Neural cell (in vitro differentiated cells): ENCODE measurements around the gene SUPT3H. TPM values are rescaled to one million over a fixed set of nuclear protein-coding genes. Genes with fewer than 3 reads are reported as not detected.

Experiments used
- H2AFZ ChIP-seq: fragments of 200-600, 300-800 bp; sonication (generic), shearing (Covaris generic); 2 replicates; pipeline ENCODE4 v1.6.0; 2014; ENCODE audit warnings: low read depth, mild to moderate bottlenecking, antibody characterized with exemption, low read length, moderate library complexity
- H3F3A ChIP-seq: fragments of 200-600 bp; shearing (Covaris generic); 2 replicates; pipeline ENCODE4 v1.6.1; 2016; ENCODE audit warnings: mild to moderate bottlenecking, moderate library complexity, mixed read lengths, antibody characterized with exemption, low read length; ENCODE audit not compliant: insufficient read depth, poor library complexity, severe bottlenecking
- H3K27ac ChIP-seq: fragments of 200-600, 300-800 bp; sonication (generic), shearing (Covaris generic); 2 replicates; pipeline ENCODE4 v1.5.1; 2014; ENCODE audit warnings: mild to moderate bottlenecking, low read length, moderate library complexity
- H3K27me3 ChIP-seq: fragments of 300-800, 200-600 bp; sonication (generic), shearing (Covaris generic); 2 replicates; pipeline ENCODE4 v1.6.0; 2014; ENCODE audit warnings: mild to moderate bottlenecking, low read depth, low read length, moderate library complexity; ENCODE audit not compliant: insufficient read depth
- H3K36me3 ChIP-seq: fragments of 300-800, 200-600 bp; sonication (generic), shearing (Covaris generic); 2 replicates; pipeline ENCODE4 v1.5.1; 2014; ENCODE audit warnings: mild to moderate bottlenecking, antibody characterized with exemption, low read length, moderate library complexity; ENCODE audit not compliant: insufficient read depth
- H3K4me2 ChIP-seq: fragments of 300-800, 200-600 bp; sonication (generic), shearing (Covaris generic); 2 replicates; pipeline ENCODE4 v1.6.0; 2014; ENCODE audit warnings: mild to moderate bottlenecking, low read length
- H3K4me3 ChIP-seq: fragments of 300-800, 200-600 bp; sonication (generic), shearing (Covaris generic); 2 replicates; pipeline ENCODE4 v1.5.1; 2014; ENCODE audit warnings: mild to moderate bottlenecking, low read length, moderate library complexity
- H3K79me2 ChIP-seq: fragments of 200-600 bp; shearing (Covaris generic); replicated peaks from 2 replicates; pipeline ENCODE4 v1.6.0; 2014; ENCODE audit warnings: mild to moderate bottlenecking, low read length, moderate library complexity; ENCODE audit not compliant: insufficient read depth
- H3K9ac ChIP-seq: fragments of 300-800, 200-600 bp; sonication (generic), shearing (Covaris generic); 2 replicates; pipeline ENCODE4 v1.6.1; 2016; ENCODE audit warnings: mild to moderate bottlenecking, low read length, mixed read lengths
- H3K9me2 ChIP-seq: fragments of 200-600 bp; shearing (Covaris generic); 2 replicates; pipeline ENCODE4 v1.6.1; 2016; ENCODE audit warnings: mild to moderate bottlenecking, low read length, mixed read lengths; ENCODE audit not compliant: insufficient read depth
- H3K9me3 ChIP-seq: fragments of 200-600, 300-800 bp; sonication (generic), shearing (Covaris generic); 2 replicates; pipeline ENCODE4 v1.6.1; 2016; ENCODE audit warnings: mild to moderate bottlenecking, mixed run types, low read length, moderate library complexity, mixed read lengths
- H4K20me1 ChIP-seq: fragments of 200-600 bp; shearing (Covaris generic); 2 replicates; pipeline ENCODE4 v1.6.1; 2016; ENCODE audit warnings: mild to moderate bottlenecking, mixed run types; ENCODE audit not compliant: insufficient read depth
- EP300 ChIP-seq: fragments of 450-650 bp; conservative IDR thresholded peaks from 2 replicates; pipeline ENCODE4 v1.6.1; 2014; ENCODE audit warnings: antibody characterized with exemption, mild to moderate bottlenecking, moderate library complexity; ENCODE audit not compliant: poor library complexity, severe bottlenecking
- EZH2 ChIP-seq: fragments of 200-600, 300-800 bp; shearing (Covaris generic), sonication (generic); IDR thresholded peaks from 2 replicates; pipeline ENCODE4 v1.6.1; 2014; ENCODE audit warnings: antibody characterized with exemption, low read length, borderline replicate concordance, mild to moderate bottlenecking; ENCODE audit not compliant: insufficient read depth, poor library complexity, severe bottlenecking
- MXI1 ChIP-seq: fragments of 450-650 bp; conservative IDR thresholded peaks from 2 replicates; pipeline ENCODE4 v1.6.1; 2014; ENCODE audit warnings: antibody characterized with exemption, mild to moderate bottlenecking; ENCODE audit not compliant: poor library complexity, severe bottlenecking
- POLR2AphosphoS5 ChIP-seq: IDR thresholded peaks from 2 replicates; pipeline ENCODE4 v1.6.1; 2012
- RAD21 ChIP-seq: fragments of 450-650 bp; conservative IDR thresholded peaks from 2 replicates; pipeline ENCODE4 v1.6.1; 2014; ENCODE audit warnings: antibody characterized with exemption, mild to moderate bottlenecking, moderate library complexity
- SMC3 ChIP-seq: fragments of 450-650 bp; conservative IDR thresholded peaks from 2 replicates; pipeline ENCODE4 v1.6.1; 2014; ENCODE audit warnings: antibody characterized with exemption, mild to moderate bottlenecking, moderate library complexity; ENCODE audit not compliant: poor library complexity
- TAF1 ChIP-seq: IDR thresholded peaks from 2 replicates; pipeline ENCODE4 v1.6.1; 2012; ENCODE audit warnings: low read depth
- polyA plus RNA-seq: library from polyadenylated mRNA; depleted of rRNA; stranded (reverse); fragments of >200 nt; gene quantifications from 2 replicates; pipeline ENCODE4 v1.2.3, GENCODE V29; 2014
- TF ChIP-seq, protein P1 (sequence below): IDR thresholded peaks from 2 replicates; pipeline ENCODE4 v1.6.1; 2012; ENCODE audit warnings: borderline replicate concordance
- TF ChIP-seq, protein P2 (sequence below): fragments of 450-650 bp; IDR thresholded peaks from 2 replicates; pipeline ENCODE4 v1.5.1; 2014; ENCODE audit warnings: antibody characterized with exemption, mild to moderate bottlenecking, moderate library complexity; ENCODE audit not compliant: poor library complexity, severe bottlenecking

Gene SUPT3H
- polyA plus RNA-seq, 1 donor from 2014 or later = 6.8 TPM

DNA sequence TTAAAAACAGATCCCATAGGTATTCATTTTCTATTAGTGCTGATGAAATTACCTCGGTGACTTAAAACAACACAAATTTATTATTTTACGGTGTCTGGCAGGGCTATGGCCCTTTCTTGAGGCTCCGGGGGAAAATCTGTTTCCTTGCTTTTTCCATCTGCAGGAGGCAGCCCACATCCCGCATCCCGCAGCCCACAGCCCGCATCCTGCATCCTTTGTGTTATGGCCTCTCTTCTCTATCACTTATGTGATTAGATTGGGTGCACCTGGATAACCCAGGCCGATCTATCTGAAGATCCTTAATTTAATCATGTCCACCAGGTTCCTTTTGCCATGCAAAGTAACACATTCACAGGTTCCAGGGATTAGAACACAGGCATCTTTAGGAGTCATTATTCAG lies 582.4 kb downstream of the SUPT3H start:
- H2AFZ ChIP-seq = no peak overlapping the region
- no peaks in the 10 kb centered on the region for H3K27me3 ChIP-seq
- TF ChIP-seq, protein P1, sequence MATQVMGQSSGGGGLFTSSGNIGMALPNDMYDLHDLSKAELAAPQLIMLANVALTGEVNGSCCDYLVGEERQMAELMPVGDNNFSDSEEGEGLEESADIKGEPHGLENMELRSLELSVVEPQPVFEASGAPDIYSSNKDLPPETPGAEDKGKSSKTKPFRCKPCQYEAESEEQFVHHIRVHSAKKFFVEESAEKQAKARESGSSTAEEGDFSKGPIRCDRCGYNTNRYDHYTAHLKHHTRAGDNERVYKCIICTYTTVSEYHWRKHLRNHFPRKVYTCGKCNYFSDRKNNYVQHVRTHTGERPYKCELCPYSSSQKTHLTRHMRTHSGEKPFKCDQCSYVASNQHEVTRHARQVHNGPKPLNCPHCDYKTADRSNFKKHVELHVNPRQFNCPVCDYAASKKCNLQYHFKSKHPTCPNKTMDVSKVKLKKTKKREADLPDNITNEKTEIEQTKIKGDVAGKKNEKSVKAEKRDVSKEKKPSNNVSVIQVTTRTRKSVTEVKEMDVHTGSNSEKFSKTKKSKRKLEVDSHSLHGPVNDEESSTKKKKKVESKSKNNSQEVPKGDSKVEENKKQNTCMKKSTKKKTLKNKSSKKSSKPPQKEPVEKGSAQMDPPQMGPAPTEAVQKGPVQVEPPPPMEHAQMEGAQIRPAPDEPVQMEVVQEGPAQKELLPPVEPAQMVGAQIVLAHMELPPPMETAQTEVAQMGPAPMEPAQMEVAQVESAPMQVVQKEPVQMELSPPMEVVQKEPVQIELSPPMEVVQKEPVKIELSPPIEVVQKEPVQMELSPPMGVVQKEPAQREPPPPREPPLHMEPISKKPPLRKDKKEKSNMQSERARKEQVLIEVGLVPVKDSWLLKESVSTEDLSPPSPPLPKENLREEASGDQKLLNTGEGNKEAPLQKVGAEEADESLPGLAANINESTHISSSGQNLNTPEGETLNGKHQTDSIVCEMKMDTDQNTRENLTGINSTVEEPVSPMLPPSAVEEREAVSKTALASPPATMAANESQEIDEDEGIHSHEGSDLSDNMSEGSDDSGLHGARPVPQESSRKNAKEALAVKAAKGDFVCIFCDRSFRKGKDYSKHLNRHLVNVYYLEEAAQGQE = no peak
- TF ChIP-seq TAF1 (no peak), RAD21 (no peak), MXI1 (no peak), POLR2AphosphoS5 (no peak), SMC3 (no peak), EP300 (no peak), EZH2 (no peak)
- TF ChIP-seq, protein P2, sequence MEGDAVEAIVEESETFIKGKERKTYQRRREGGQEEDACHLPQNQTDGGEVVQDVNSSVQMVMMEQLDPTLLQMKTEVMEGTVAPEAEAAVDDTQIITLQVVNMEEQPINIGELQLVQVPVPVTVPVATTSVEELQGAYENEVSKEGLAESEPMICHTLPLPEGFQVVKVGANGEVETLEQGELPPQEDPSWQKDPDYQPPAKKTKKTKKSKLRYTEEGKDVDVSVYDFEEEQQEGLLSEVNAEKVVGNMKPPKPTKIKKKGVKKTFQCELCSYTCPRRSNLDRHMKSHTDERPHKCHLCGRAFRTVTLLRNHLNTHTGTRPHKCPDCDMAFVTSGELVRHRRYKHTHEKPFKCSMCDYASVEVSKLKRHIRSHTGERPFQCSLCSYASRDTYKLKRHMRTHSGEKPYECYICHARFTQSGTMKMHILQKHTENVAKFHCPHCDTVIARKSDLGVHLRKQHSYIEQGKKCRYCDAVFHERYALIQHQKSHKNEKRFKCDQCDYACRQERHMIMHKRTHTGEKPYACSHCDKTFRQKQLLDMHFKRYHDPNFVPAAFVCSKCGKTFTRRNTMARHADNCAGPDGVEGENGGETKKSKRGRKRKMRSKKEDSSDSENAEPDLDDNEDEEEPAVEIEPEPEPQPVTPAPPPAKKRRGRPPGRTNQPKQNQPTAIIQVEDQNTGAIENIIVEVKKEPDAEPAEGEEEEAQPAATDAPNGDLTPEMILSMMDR = no peak
- H3F3A ChIP-seq = no peaks in the 10 kb centered on the region
- H3K9me2 ChIP-seq = no peaks in the 10 kb centered on the region
- H4K20me1 ChIP-seq = no peaks in the 10 kb centered on the region
- H3K79me2 ChIP-seq = no peaks in the 10 kb centered on the region
- no peak overlapping the region for H3K27ac ChIP-seq
- H3K4me3 ChIP-seq = no peak overlapping the region
- H3K4me2 ChIP-seq = no peak overlapping the region
- no peaks in the 10 kb centered on the region for H3K36me3 ChIP-seq
- H3K9ac ChIP-seq = no peak overlapping the region
- H3K9me3 ChIP-seq = no peaks in the 10 kb centered on the region

DNA sequence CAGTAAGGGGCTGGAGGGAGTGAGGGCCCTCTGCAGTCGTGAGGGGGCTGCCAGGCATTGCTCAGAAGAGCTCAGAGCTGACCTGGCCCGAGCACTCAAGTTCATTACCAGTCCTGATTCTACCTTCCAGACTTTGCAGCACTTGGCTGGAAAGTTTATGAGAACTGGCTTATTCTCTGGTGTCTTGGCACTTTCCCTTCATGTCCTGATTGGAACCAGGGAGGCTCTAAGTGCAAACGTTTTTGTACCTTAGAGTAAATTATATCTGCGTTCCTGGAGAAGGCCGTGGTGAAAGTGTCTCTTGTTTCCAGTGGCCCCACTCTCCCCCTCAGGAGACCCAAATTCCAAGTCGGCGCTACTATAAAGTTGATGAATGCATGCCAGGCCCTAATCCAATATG lies 587.9 kb downstream of the SUPT3H start:
- Histone ChIP-seq H3F3A (no peaks in the 10 kb centered on the region), H3K27me3 (no peaks in the 10 kb centered on the region), H3K4me2 (no peak overlapping the region), H3K79me2 (no peaks in the 10 kb centered on the region), H3K27ac (no peak overlapping the region), H3K9ac (no peak overlapping the region), H3K4me3 (no peak overlapping the region), H4K20me1 (no peaks in the 10 kb centered on the region), H3K36me3 (no peaks in the 10 kb centered on the region), H2AFZ (no peak overlapping the region), H3K9me2 (no peaks in the 10 kb centered on the region), H3K9me3 (no peaks in the 10 kb centered on the region)
- no peak for TF ChIP-seq POLR2AphosphoS5
- no peak for TF ChIP-seq RAD21
- no peak for TF ChIP-seq TAF1
- no peak for TF ChIP-seq EP300
- no peak for TF ChIP-seq EZH2
- TF ChIP-seq SMC3 = no peak
- TF ChIP-seq, protein P2 = no peak
- TF ChIP-seq MXI1 = no peak
- TF ChIP-seq, protein P1 = no peak
